Endothelial cell of umbilical vein (primary cell): ENCODE results near the gene POU6F2. TPM values are rescaled to one million over a fixed set of nuclear protein-coding genes. Genes with fewer than 3 reads are reported as not detected.

Experiments
- BruUV-seq: library from RNA; stranded (reverse); fragments of 400-500 nt; replicated peaks from 2 replicates; lab custom pipeline; 2021; lab: Mats Ljungman, UMichigan
- CTCF ChIA-PET: fragments of 300-600, 350-600 bp; sonication (Branson Sonifier 250); formaldehyde crosslinking; loops from one replicate; lab custom pipeline; 2021; ENCODE audit warnings: antibody characterized with exemption, inconsistent platforms; lab: Charles Lee
- POLR2A ChIA-PET: fragments of 300-600, 350-600 bp; sonication (Branson Sonifier 250); formaldehyde crosslinking; loops from one replicate; lab custom pipeline; 2021; ENCODE audit warnings: antibody characterized with exemption, inconsistent platforms; lab: Charles Lee
- DNase-seq: peaks from one replicate; pipeline ENCODE4 v3.0.0-alpha.2; 2011; ENCODE audit warnings: low read depth, low spot score
- FAIRE-seq: peaks from 2 replicates; lab custom pipeline; 2011; peaks lifted over from hg19 to GRCh38; lab: Jason Lieb, UNC
- H2AFZ ChIP-seq: 2 replicates; pipeline ENCODE4 v1.6.0; 2012; ENCODE audit warnings: low read depth, low read length, control low read depth, inconsistent platforms
- H3K27ac ChIP-seq: 2 replicates; pipeline ENCODE4 v1.5.1; 2011; ENCODE audit warnings: low read depth, mild to moderate bottlenecking, control low read depth, low read length, moderate library complexity; ENCODE audit not compliant: insufficient read depth
- H3K27me3 ChIP-seq, 2 experiments: 2 replicates each; pipeline versions ENCODE4 v1.6.0 to v1.6.1; 2011; ENCODE audit warnings: low read length in 2 of 2, mixed read lengths in 1 of 2; ENCODE audit not compliant: control insufficient read depth in 2 of 2, insufficient read depth in 2 of 2
- H3K36me3 ChIP-seq, 2 experiments: 2 replicates in 1 of 2; 3 replicates in 1 of 2; pipeline ENCODE4 v1.5.1; 2011; ENCODE audit warnings: low read length in 2 of 2, mild to moderate bottlenecking in 1 of 2, moderate library complexity in 1 of 2; ENCODE audit not compliant: control insufficient read depth in 2 of 2, insufficient read depth in 2 of 2; ENCODE audit errors: extremely low read depth in 1 of 2
- H3K4me1 ChIP-seq: 3 replicates; pipeline ENCODE4 v1.5.1; 2011; ENCODE audit warnings: mild to moderate bottlenecking, low read length; ENCODE audit not compliant: control insufficient read depth, insufficient read depth; ENCODE audit errors: extremely low read depth
- H3K4me2 ChIP-seq: 2 replicates; pipeline ENCODE4 v1.6.1; 2011; ENCODE audit warnings: low read length, control low read depth, mixed read lengths; ENCODE audit not compliant: insufficient read depth
- H3K4me3 ChIP-seq, 3 experiments: fragments of 200-600 bp in 1 of 3; sonication (generic), shearing (Covaris generic) in 1 of 3; replicated peaks in 1 of 3; 2 replicates each; pipeline ENCODE4 v1.5.1; 2011 to 2016; ENCODE audit warnings: control low read depth in 3 of 3, low read length in 3 of 3, mild to moderate bottlenecking in 2 of 3, inconsistent platforms in 1 of 3, low read depth in 1 of 3, moderate library complexity in 1 of 3; ENCODE audit not compliant: insufficient read depth in 1 of 3
- H3K79me2 ChIP-seq: 2 replicates; pipeline ENCODE4 v1.6.0; 2012; ENCODE audit warnings: low read length, inconsistent platforms; ENCODE audit not compliant: control insufficient read depth, insufficient read depth
- H3K9ac ChIP-seq: replicated peaks from 2 replicates; pipeline ENCODE3; 2011; ENCODE audit warnings: low read length, control low read depth; ENCODE audit not compliant: insufficient read depth; ENCODE audit errors: extremely low read depth
- H3K9me1 ChIP-seq: replicated peaks from 3 replicates; pipeline ENCODE4 v1.6.0; 2011; ENCODE audit warnings: mild to moderate bottlenecking, low read length; ENCODE audit not compliant: control insufficient read depth, insufficient read depth; ENCODE audit errors: extremely low read depth
- H3K9me3 ChIP-seq: replicated peaks from 2 replicates; pipeline ENCODE4 v1.5.1; 2012; ENCODE audit warnings: low read length, inconsistent platforms; ENCODE audit not compliant: control insufficient read depth, insufficient read depth
- H4K20me1 ChIP-seq: replicated peaks from 2 replicates; pipeline ENCODE3; 2011; ENCODE audit warnings: mild to moderate bottlenecking, low read length; ENCODE audit not compliant: control insufficient read depth, insufficient read depth; ENCODE audit errors: extremely low read depth
- EZH2 ChIP-seq: IDR thresholded peaks from 2 replicates; pipeline ENCODE4 v1.6.1; 2012; ENCODE audit warnings: borderline replicate concordance, low read depth, mild to moderate bottlenecking, moderate library complexity, low read length, inconsistent platforms; ENCODE audit not compliant: severe bottlenecking
- FOS ChIP-seq: IDR thresholded peaks from 2 replicates; pipeline ENCODE4 v1.6.1; 2011; ENCODE audit warnings: mild to moderate bottlenecking, low read length, moderate library complexity, borderline replicate concordance; ENCODE audit not compliant: insufficient read depth
- GATA2 ChIP-seq: IDR thresholded peaks from 2 replicates; pipeline ENCODE4 v1.7.0; 2011; ENCODE audit warnings: low read depth, mild to moderate bottlenecking, moderate library complexity, mixed read lengths, low read length; ENCODE audit not compliant: insufficient read length, insufficient read depth
- JUN ChIP-seq: IDR thresholded peaks from 2 replicates; pipeline ENCODE4 v1.6.1; 2011; ENCODE audit warnings: borderline replicate concordance, low read depth; ENCODE audit not compliant: insufficient read length, insufficient read depth
- MYC ChIP-seq: IDR thresholded peaks from one replicate; pipeline ENCODE4 v1.6.1; 2011; ENCODE audit warnings: mild to moderate bottlenecking, low read depth, low read length
- POLR2A ChIP-seq: IDR thresholded peaks from 2 replicates; pipeline ENCODE4 v1.6.1; 2012; ENCODE audit warnings: low read depth, mild to moderate bottlenecking, control low read depth, low read length
- POLR2AphosphoS5 ChIP-seq: IDR thresholded peaks from 2 replicates; pipeline ENCODE4 v1.6.1; 2012; ENCODE audit warnings: low read depth, mild to moderate bottlenecking, control low read depth, low read length, moderate library complexity; ENCODE audit not compliant: insufficient read depth
- dilution Hi-C: fragments of 300-500 bp; cut with MboI; formaldehyde crosslinking; loops from one replicate; pipeline ENCODE4 v1.15.0; 2019; ENCODE audit warnings: low sequenced_read_pairs; ENCODE audit not compliant: extremely low pct_ligation_motif_present
- intact Hi-C: fragments of 100-400 bp; cut with micrococcal nuclease; formaldehyde crosslinking; loops from one replicate; pipeline ENCODE4 v1.10.0; 2022
- polyA plus RNA-seq, 4 experiments: library from polyadenylated mRNA; depleted of rRNA in 3 of 4; stranded (reverse) in 3 of 4; unstranded in 1 of 4; fragments of >200 nt; gene quantifications; 2 replicates each; pipeline versions ENCODE4 v1.2.1 to v1.2.3, GENCODE V29; 2011 to 2012; ENCODE audit warnings: missing spikeins in 1 of 4
- total RNA-seq: library from RNA; stranded (reverse); gene quantifications from 2 replicates; pipeline ENCODE4 v1.2.3, GENCODE V29; 2021
- TF ChIP-seq, protein P1 (sequence below): IDR thresholded peaks from 2 replicates; pipeline ENCODE4 v1.6.1; 2011; ENCODE audit not compliant: insufficient read depth, insufficient read length
- TF ChIP-seq, protein P2 (sequence below), 2 donors: IDR thresholded peaks; 1 replicate in 1 of 2; 2 replicates in 1 of 2; pipeline ENCODE4 v1.5.1; 2011; ENCODE audit warnings: low read length in 2 of 2, mild to moderate bottlenecking in 2 of 2, moderate library complexity in 2 of 2, control low read depth in 1 of 2, inconsistent platforms in 1 of 2, low read depth in 1 of 2; ENCODE audit not compliant: insufficient read depth in 1 of 2; ENCODE audit errors: extremely low read depth in 1 of 2

POU6F2 gene
- total and polyA plus RNA-seq, 2 donors (not counting 3 experiments of a cell fraction or from before 2014, with no cell fraction given), result 0.29 TPM; not detected in 1

DNA sequence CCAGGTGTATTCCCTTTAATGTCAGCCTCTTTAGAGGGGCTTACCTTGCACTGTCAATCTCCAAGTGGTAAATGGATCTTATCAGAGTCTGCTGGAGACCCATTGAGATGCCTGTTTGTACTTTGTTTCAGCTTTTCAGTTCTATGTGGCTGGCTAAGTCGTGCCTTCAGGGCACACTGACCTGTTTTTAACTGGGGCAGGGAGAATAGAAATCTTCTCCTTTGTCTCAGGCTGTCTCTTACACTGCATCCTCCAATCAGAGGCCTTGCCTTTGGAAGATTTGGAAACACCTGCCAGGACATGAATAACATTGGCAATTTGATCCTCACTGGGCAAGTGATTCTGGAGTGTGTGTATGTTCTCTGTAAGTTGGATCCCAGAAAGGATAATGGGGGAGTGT, 65.0 kb downstream of the POU6F2 start:
- H3K36me3 ChIP-seq, result no peaks in the 10 kb centered on the region
- H4K20me1 ChIP-seq, result no peaks in the 10 kb centered on the region
- H3K79me2 ChIP-seq, result no peaks in the 10 kb centered on the region
- DNase-seq (no peak), FAIRE-seq (no peak)
- no peak overlapping the region for H3K4me2 ChIP-seq
- no peak overlapping the region for H3K4me3 ChIP-seq
- no peaks in the 10 kb centered on the region for H3K9me3 ChIP-seq
- TF ChIP-seq, protein P1, sequence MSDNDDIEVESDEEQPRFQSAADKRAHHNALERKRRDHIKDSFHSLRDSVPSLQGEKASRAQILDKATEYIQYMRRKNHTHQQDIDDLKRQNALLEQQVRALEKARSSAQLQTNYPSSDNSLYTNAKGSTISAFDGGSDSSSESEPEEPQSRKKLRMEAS, result no peak
- TF ChIP-seq POLR2A (no peak), GATA2 (no peak), EZH2 (no peak), JUN (no peak), POLR2AphosphoS5 (no peak), MYC (no peak), FOS (no peak)
- TF ChIP-seq, protein P2, sequence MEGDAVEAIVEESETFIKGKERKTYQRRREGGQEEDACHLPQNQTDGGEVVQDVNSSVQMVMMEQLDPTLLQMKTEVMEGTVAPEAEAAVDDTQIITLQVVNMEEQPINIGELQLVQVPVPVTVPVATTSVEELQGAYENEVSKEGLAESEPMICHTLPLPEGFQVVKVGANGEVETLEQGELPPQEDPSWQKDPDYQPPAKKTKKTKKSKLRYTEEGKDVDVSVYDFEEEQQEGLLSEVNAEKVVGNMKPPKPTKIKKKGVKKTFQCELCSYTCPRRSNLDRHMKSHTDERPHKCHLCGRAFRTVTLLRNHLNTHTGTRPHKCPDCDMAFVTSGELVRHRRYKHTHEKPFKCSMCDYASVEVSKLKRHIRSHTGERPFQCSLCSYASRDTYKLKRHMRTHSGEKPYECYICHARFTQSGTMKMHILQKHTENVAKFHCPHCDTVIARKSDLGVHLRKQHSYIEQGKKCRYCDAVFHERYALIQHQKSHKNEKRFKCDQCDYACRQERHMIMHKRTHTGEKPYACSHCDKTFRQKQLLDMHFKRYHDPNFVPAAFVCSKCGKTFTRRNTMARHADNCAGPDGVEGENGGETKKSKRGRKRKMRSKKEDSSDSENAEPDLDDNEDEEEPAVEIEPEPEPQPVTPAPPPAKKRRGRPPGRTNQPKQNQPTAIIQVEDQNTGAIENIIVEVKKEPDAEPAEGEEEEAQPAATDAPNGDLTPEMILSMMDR (IDR thresholded peaks at IDR 0.05; ENCODE audit: extremely low read depth in 1 of 2, insufficient read depth in 1 of 2, low read depth in 1 of 2, low read length in 2 of 2), result no peak
- intact Hi-C loops (no loop called here), dilution Hi-C loops (no loop called here)
- H3K4me1 ChIP-seq, result no peaks in the 10 kb centered on the region
- ChIA-PET POLR2A (no interaction called here), CTCF (no interaction called here)
- H3K27ac ChIP-seq, result no peak overlapping the region
- no peak overlapping the region for H3K9ac ChIP-seq
- no peak overlapping the region for H2AFZ ChIP-seq
- H3K27me3 ChIP-seq, result no peaks in the 10 kb centered on the region
- BruUV-seq, result no TSS peak
- H3K9me1 ChIP-seq, result no peaks in the 10 kb centered on the region
